GM19240 (cell line): ENCODE results near the gene GIGYF2.
A peak's percentile ranks its signal among the peaks of the same experiment; 100 is the strongest.
"Not testable (repeated sequence)": the region's sequence is repeated elsewhere in the genome, so short reads cannot be mapped to it uniquely, and the experiment has no call there.

Source experiments
- DNase-seq: peaks from one replicate; pipeline ENCODE4 v3.0.0; 2011; ENCODE audit warnings: low spot score; ENCODE audit not compliant: insufficient read length

GIGYF2 gene

DNA sequence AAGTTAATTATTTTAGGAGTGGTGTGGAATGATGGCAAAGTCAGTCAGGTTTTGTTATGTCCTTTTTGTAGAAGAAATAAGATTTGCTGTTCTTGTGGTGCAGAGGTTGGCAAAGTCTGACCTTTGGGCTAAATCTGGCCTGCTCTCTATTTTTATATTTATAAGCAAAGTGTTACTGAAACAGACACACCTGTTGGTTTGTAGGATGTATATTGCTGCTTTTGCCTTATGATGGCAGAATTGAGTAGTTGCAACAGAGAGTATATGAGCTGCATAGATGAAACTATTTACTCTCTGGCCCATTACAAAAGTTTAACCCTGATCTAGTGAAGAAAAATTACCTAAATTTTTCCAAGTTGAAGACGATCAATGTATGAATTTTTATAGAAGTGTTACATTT, 113.3 kb downstream of the GIGYF2 start:
- DNase-seq, result no peak

DNA sequence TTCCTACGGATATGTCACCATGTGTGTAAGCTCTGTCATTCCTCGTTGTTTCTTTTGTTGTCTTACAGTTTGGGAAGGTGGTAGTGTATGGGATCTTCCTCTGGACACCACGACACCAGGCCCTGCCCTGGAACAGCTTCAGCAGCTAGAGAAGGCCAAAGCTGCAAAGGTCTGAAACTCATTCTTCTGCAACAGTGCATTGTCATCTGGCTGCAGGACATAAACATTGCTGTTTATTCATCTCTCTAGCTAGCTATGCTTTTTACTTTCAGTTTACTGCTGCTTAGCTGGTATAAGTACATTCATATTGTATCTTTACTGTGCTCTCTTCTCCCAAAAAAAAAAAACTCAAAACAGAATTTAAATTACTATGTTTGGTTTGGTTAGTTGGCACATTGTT, 118.4 kb downstream of the GIGYF2 start:
- DNase-seq, result no peak

DNA sequence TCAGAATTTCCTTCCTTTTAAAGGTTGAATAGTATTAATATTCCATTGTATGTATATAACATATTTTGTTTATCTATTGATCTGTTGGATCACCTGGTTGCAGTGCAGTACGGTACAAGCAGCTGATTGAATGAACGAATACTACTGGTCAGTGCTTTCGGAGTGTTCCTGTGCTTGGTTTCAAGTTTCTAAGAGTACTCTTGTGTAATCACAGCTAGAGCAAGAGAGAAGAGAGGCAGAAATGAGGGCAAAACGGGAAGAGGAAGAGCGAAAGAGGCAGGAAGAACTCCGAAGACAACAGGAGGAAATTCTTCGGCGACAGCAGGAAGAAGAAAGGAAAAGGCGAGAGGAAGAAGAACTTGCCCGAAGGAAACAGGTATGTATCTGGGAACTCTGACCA, 119.5 kb downstream of the GIGYF2 start:
- DNase-seq, result no peak

- DNase-seq, result no peak
Observed at GRCh38 chr2:232817756-232818155, 120.6 kb downstream of the GIGYF2 start.

DNA sequence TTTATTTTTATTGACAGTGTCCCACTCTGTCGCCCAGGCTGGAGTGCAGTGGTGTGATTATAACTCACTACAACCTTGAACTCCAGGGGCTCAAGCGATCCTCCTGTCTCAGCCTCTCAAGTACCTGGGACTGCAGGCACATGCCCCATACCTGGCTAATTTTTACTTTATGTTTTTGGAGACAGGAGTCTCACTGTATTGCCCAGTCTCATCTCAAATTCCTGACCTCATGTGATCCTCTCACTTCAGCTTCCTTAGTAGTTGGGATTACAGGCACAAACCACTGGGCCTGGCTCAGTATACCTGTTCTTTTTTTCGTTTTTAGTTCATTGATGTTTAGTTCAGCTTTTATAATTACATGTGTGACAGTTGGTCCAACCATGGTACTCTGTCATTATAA, 132.9 kb downstream of the GIGYF2 start:
- DNase-seq, result no peak

- DNase-seq, result no peak
Observed at GRCh38 chr2:232831496-232831895, 134.4 kb downstream of the GIGYF2 start.

GRCh38 chr2:232833830-232834229, 136.7 kb downstream of the GIGYF2 start:
- DNase-seq, result no peak

DNA sequence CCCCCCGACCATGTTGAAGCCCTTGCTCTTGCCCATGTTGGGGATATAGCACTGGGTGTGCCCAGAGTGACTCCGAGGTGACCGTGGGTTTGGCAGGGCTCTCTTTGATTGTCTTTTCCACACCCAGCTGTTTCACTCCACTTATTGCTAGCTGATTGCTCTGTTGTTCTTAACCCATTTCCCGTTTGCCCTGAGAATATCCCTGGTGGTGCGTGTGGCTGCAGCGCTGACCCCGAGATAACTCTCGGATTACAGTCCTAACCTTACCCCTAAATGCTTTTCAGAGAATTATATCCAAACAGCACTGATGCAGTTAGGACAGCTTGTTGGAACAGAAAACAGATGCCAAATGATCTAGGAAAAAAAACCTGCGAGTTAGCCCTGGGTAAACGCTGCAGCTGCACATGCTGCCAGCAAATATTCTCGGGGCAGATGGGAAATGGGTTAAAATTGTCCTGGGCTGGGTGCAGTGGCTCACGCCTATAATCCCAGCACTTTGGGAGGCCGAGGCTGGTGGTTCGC, 138.6 kb downstream of the GIGYF2 start:
- DNase-seq, result no peak

- no peak for DNase-seq
Observed at GRCh38 chr2:232836934-232837333, 139.8 kb downstream of the GIGYF2 start.

DNA sequence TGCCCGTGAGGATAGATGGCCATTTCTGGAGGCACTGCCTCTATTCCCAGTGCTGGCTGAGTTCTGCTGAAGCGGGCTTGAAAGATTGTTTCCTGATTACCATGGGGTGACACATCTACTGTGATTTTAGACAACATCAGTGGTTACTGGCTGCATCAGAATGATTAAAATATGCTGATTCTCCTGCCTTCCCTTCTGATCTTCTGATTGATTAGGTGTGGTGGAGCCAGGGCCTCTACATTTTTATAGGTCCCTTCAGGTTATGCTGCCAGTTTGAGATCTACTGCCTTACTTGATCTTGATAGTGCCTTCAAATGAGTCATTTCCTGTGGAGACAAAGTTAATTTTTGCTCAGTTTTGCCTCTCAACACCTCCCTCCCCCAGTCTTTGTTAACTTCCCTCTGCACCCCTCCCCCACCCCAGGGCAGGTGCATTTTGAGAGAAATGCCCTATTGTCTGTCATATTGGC, 141.3 kb downstream of the GIGYF2 start:
- DNase-seq, result peak; percentile 12

- DNase-seq, result no peak
Observed at GRCh38 chr2:232839411-232840079, 142.4 kb downstream of the GIGYF2 start.

- DNase-seq, result no peak
Observed at GRCh38 chr2:232842689-232843088, 145.6 kb downstream of the GIGYF2 start.

DNA sequence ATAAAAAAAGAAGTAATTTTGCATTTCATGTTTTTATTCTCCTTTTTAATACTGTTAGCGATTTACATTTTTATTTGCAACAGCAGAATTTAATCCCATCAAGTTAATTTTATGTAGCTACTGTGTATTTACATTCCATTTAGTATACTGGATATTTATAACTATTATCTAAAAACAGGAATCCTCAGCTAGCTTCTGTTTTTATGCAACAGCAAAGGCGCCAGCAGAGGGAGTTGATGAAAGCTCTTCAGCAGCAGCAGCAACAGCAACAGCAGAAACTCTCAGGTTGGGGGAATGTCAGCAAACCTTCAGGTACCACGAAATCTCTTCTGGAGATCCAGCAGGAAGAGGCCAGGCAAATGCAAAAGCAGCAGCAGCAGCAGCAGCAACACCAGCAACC, 146.7 kb downstream of the GIGYF2 start:
- no peak for DNase-seq

DNA sequence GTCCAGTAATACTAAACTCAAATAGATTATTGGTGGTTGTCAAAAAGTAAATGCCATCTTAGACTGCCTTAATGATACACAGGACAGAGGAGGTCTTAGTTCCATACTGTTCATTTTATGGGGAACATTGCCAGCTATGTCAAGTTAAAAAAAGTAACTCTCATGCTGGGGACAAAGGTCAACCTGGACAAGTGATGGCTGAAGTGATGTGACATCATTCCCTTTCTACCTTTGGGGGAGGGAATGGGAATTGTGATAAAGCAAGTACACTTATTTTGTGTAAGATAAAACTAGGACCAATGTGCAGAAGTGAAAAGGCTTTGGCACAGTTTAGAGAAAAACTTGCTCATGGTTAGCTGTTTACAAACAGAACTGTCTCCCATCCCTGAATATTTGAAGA, 148.9 kb downstream of the GIGYF2 start:
- no peak for DNase-seq

- no peak for DNase-seq
Observed at GRCh38 chr2:232850039-232850438, 152.9 kb downstream of the GIGYF2 start.

DNA sequence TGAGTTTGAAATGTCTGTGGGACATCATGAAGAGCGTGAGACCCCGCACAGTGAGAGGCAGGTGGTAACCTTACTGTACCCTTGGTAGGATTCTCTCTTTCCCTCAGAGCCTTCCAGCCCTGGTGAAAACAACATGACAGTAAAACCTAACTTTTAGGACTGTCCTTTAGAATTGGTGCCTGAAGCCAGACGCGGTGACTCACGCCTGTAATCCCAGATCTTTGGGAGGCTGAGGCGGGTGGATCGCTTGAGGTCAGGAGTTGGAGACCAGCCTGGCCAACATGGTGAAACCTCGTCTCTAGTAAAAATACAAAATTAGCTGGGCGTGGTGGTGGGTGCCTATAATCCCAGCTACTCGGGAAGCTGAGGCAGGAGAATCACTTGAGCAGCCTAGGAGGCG, 154.9 kb downstream of the GIGYF2 start:
- not testable (repeated sequence) for DNase-seq

DNA sequence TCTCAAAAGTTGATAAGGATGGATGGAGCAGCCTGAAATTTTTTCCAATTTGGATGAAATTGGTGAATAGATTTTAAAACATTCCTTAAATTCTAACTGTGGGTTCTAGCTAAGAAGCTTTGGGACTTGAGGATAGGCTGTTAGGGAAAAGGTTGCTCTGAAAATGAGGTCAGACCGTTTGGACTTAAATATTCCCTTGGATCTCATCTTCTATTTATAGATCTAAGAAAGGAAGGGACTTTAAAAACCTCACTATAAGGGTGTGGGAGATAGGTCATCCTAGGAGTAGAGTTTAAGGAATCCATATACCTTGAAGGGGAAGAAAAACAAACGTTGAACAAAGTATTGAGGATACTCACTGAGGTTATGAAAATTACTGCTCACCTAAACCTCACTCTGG, 155.5 kb downstream of the GIGYF2 start:
- DNase-seq, result no peak

DNA sequence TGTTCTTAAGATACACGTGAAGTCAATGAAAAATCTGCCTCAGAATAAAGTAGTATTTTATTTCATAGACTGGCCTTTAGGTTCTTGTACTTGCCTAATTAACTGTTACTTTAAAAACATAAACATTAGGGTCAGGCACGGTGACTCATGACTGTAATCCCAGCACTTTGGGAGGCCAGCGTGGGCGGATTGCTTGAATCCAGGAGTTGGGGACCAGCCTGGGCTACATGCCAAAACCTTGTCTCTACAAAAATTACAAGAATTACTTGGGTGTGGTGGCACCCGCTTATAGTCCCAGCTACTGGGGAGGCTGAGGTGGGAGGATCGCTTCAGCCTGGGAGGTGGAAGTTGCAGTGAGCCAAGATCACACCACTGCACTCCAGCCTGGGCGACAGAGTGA, 157.0 kb downstream of the GIGYF2 start:
- no peak for DNase-seq

DNA sequence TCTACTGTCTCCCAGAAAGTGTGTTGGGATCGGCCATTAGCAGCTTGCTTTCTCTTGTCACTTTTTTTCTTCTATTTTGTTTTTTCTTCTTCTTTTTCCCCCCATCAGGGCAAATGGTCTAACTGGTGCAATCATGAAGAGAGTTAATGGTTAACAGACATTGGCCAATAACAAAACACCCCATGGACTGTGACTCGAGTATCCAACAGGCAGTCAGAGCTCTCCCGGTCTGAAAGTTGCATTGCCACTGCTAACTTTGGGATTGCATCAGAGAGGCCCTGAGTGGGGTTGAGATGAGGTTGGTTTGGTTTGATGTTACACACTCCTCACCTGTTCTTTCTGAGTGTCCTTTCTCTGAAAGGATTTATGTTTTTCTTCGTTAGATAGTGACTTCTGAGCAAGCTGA, 160.0 kb downstream of the GIGYF2 start:
- DNase-seq, result no peak

DNA sequence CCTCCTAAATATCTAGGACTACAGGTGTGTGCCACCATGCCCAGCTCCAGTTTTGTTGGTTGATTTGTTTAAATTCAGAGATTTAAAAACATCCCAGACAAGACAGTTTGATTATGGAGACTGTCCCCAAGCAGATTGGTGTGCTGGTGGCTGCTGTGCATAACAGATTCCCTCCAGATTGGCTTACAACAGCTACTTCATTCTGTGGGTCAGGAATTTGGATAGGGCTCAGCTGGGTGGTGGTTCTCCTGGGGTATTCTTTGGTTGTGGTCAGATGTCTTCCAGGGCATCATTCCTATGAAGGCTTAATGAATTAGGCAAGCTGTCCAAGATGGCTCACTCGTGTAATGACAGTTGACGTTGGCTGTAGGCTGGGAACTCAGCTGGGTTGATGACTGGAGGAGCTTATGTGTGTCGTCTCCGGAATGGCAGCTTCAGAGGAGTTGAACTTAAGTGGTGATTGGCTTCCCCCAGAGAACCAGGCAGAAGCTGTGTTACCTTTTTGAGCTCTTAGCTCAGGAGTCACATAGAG, 162.3 kb downstream of the GIGYF2 start:
- no peak for DNase-seq

- DNase-seq, result no peak
Observed at GRCh38 chr2:232860593-232861241, 163.6 kb downstream of the GIGYF2 start.

DNA sequence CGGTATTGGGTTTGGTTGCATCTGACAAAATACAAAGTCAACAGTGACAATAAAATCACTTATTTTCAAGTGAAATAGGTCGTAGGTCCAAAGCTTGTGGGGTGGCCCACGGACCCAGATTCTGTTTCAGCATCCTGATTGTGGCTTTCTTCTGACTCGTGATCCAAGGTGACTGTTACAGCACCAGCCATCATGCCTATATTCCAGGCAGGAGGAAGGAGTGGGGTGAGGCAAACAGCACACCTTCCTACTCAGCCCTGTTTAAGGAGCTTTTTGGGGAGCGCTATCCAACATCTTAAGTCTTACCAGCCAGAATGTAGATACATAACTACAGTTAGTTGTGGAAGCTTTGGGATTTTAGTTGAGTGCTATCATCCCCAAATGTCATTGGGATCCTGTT, 164.2 kb downstream of the GIGYF2 start:
- DNase-seq, result no peak

DNA sequence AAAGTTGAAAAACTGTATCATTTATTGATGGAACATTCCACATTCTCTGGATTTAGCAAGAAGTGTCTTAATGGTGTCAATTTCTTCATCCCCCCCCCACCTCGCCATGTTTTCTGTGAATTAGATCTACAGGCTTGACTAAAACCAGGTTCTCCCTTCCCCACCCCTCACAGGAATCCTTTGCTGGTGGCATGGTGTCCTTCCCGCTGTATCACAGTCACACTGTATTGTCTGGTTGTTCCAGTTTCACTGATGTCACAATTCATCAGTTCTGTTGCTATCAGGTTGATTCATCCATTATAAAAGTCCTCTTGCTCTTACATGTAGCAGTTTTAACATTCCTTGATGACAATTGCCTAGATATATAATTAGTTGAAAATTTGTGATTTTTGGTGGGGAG, 166.9 kb downstream of the GIGYF2 start:
- DNase-seq, result no peak
